H1 (cell line): Measurements from ENCODE around the gene WDFY1. TPM values are rescaled to one million over a fixed set of nuclear protein-coding genes. Genes with fewer than 3 reads are reported as not detected.

Experiments
- CTCF ChIA-PET: fragments of 300-600 bp; sonication (Branson Sonifier 250); formaldehyde crosslinking; loops from one replicate; lab custom pipeline; 2021; ENCODE audit not compliant: partially characterized antibody; lab: Charles Lee
- POLR2A ChIA-PET: fragments of 300-600 bp; sonication (Branson Sonifier 250); formaldehyde crosslinking; loops from one replicate; lab custom pipeline; 2021; ENCODE audit warnings: inconsistent platforms; ENCODE audit not compliant: partially characterized antibody; lab: Charles Lee
- DNase-seq, 2 experiments: peaks; one replicate each; pipeline versions ENCODE4 v3.0.0 to v3.0.0-alpha.2; 2010 to 2022; ENCODE audit warnings: low spot score in 2 of 2, low read depth in 1 of 2, mixed read lengths in 1 of 2
- FAIRE-seq: peaks from 2 replicates; lab custom pipeline; 2011; peaks lifted over from hg19 to GRCh38; lab: Jason Lieb, UNC
- H2AFZ ChIP-seq: 2 replicates; pipeline ENCODE4 v1.8.1; 2012; ENCODE audit warnings: low read length, inconsistent platforms
- H2AK5ac ChIP-seq: 2 replicates; pipeline ENCODE4 v1.6.1; 2013; ENCODE audit warnings: low read depth, low read length
- H2BK120ac ChIP-seq: replicated peaks from 2 replicates; pipeline ENCODE3; 2013; ENCODE audit warnings: low read depth, low read length, inconsistent platforms
- H2BK12ac ChIP-seq: 2 replicates; pipeline ENCODE4 v1.6.1; 2013; ENCODE audit warnings: low read depth, low read length
- H2BK15ac ChIP-seq: 2 replicates; pipeline ENCODE4 v1.6.1; 2013; ENCODE audit warnings: low read length
- H2BK20ac ChIP-seq: 2 replicates; pipeline ENCODE4 v1.6.1; 2013; ENCODE audit warnings: low read length
- H2BK5ac ChIP-seq: 2 replicates; pipeline ENCODE4 v1.6.1; 2013; ENCODE audit warnings: low read depth, low read length
- H3K14ac ChIP-seq: 2 replicates; pipeline ENCODE4 v1.6.1; 2013; ENCODE audit warnings: inconsistent platforms; ENCODE audit not compliant: insufficient read length
- H3K18ac ChIP-seq: 2 replicates; pipeline ENCODE4 v1.6.1; 2013; ENCODE audit warnings: low read length; ENCODE audit errors: extremely low read depth
- H3K23ac ChIP-seq: 2 replicates; pipeline ENCODE4 v1.6.1; 2013; ENCODE audit warnings: inconsistent platforms; ENCODE audit not compliant: insufficient read length
- H3K23me2 ChIP-seq: 2 replicates; pipeline ENCODE4 v1.6.1; 2013; ENCODE audit warnings: low read depth, low read length
- H3K27ac ChIP-seq: 2 replicates; pipeline ENCODE4 v1.6.1; 2011; ENCODE audit warnings: low read depth, low read length, inconsistent platforms
- H3K27me3 ChIP-seq, 4 experiments: replicated peaks in 1 of 4; 1 replicate in 1 of 4; 2 replicates in 3 of 4; pipeline versions ENCODE4 v1.6.1 to v1.8.1; 2011 to 2013; ENCODE audit warnings: low read length in 3 of 4, mild to moderate bottlenecking in 3 of 4, inconsistent platforms in 2 of 4, mixed read lengths in 2 of 4, moderate library complexity in 1 of 4; ENCODE audit not compliant: control insufficient read depth in 3 of 4, insufficient read depth in 3 of 4; ENCODE audit errors: extremely low read depth in 1 of 4
- H3K36me3 ChIP-seq, 4 experiments: 2 replicates each; pipeline versions ENCODE4 v1.6.1 to v1.8.1; 2011 to 2013; ENCODE audit warnings: mild to moderate bottlenecking in 4 of 4, low read length in 3 of 4, moderate library complexity in 2 of 4, control low read depth in 1 of 4, inconsistent platforms in 1 of 4; ENCODE audit not compliant: insufficient read depth in 4 of 4, control insufficient read depth in 2 of 4
- H3K4ac ChIP-seq: replicated peaks from 2 replicates; pipeline ENCODE3; 2013; ENCODE audit warnings: low read length, low read depth, mixed read lengths, inconsistent platforms; ENCODE audit not compliant: insufficient read length
- H3K4me1 ChIP-seq, 4 experiments: replicated peaks in 1 of 4; 1 replicate in 1 of 4; 2 replicates in 3 of 4; pipeline versions ENCODE4 v1.6.1 to v1.8.1; 2011 to 2013; ENCODE audit warnings: low read length in 3 of 4, inconsistent platforms in 2 of 4, mixed read lengths in 1 of 4; ENCODE audit not compliant: insufficient read depth in 4 of 4, control insufficient read depth in 3 of 4
- H3K4me2 ChIP-seq, 2 experiments: 2 replicates each; pipeline versions ENCODE4 v1.6.1 to v1.8.1; 2011 to 2013; ENCODE audit warnings: low read depth in 2 of 2, low read length in 2 of 2, control low read depth in 1 of 2, inconsistent platforms in 1 of 2, mild to moderate bottlenecking in 1 of 2; ENCODE audit not compliant: insufficient read depth in 1 of 2
- H3K4me3 ChIP-seq, 4 experiments: fragments of 200-600, 300-600 bp in 1 of 4; sonication (generic), shearing (Covaris generic), sonication (Bioruptor Twin) in 1 of 4; 2 replicates each; pipeline versions ENCODE4 v1.5.1 to v1.8.1; 2011 to 2016; ENCODE audit warnings: low read length in 4 of 4, low read depth in 3 of 4, control low read depth in 2 of 4, inconsistent platforms in 2 of 4, mild to moderate bottlenecking in 2 of 4, mixed read lengths in 1 of 4, moderate library complexity in 1 of 4; ENCODE audit not compliant: insufficient read depth in 2 of 4; ENCODE audit errors: extremely low read depth in 1 of 4
- H3K56ac ChIP-seq: replicated peaks from 2 replicates; pipeline ENCODE3; 2013; ENCODE audit warnings: low read depth, mild to moderate bottlenecking, mixed read lengths, low read length, inconsistent platforms; ENCODE audit not compliant: insufficient read length
- H3K79me1 ChIP-seq: 2 replicates; pipeline ENCODE4 v1.6.1; 2013; ENCODE audit warnings: low read depth, low read length, control low read depth
- H3K79me2 ChIP-seq, 2 experiments: 2 replicates each; pipeline versions ENCODE4 v1.6.1 to v1.8.1; 2012 to 2013; ENCODE audit warnings: low read length in 2 of 2, mild to moderate bottlenecking in 2 of 2, inconsistent platforms in 1 of 2; ENCODE audit not compliant: insufficient read depth in 2 of 2, control insufficient read depth in 1 of 2
- H3K9ac ChIP-seq, 4 experiments: replicated peaks in 1 of 4; 1 replicate in 1 of 4; 2 replicates in 3 of 4; pipeline versions ENCODE4 v1.6.1 to v1.8.1; 2011 to 2013; ENCODE audit warnings: low read depth in 3 of 4, low read length in 3 of 4, control low read depth in 2 of 4, mild to moderate bottlenecking in 2 of 4, moderate library complexity in 2 of 4, inconsistent platforms in 1 of 4; ENCODE audit errors: extremely low read depth in 1 of 4
- H3K9me3 ChIP-seq, 2 experiments: 2 replicates each; pipeline versions ENCODE4 v1.6.1 to v1.8.1; 2012 to 2013; ENCODE audit warnings: mild to moderate bottlenecking in 2 of 2, moderate library complexity in 2 of 2, control low read depth in 1 of 2, inconsistent platforms in 1 of 2, low read depth in 1 of 2, low read length in 1 of 2, mixed read lengths in 1 of 2; ENCODE audit not compliant: insufficient read depth in 2 of 2
- H4K20me1 ChIP-seq, 2 experiments: replicated peaks in 1 of 2; 2 replicates each; pipeline versions ENCODE3 to v1.8.1; 2011 to 2013; ENCODE audit warnings: inconsistent platforms in 2 of 2, low read length in 2 of 2, mild to moderate bottlenecking in 1 of 2; ENCODE audit not compliant: insufficient read depth in 2 of 2, control insufficient read depth in 1 of 2
- H4K5ac ChIP-seq: 2 replicates; pipeline ENCODE4 v1.6.1; 2013; ENCODE audit warnings: low read length, low read depth, mixed read lengths, inconsistent platforms; ENCODE audit not compliant: insufficient read length
- H4K8ac ChIP-seq: 2 replicates; pipeline ENCODE4 v1.8.0; 2013; ENCODE audit warnings: mild to moderate bottlenecking, moderate library complexity, low read length, inconsistent platforms; ENCODE audit not compliant: insufficient read depth; ENCODE audit errors: extremely low read depth
- H4K91ac ChIP-seq: replicated peaks from 2 replicates; pipeline ENCODE3; 2013; ENCODE audit warnings: low read length, mixed read lengths, inconsistent platforms; ENCODE audit not compliant: insufficient read length
- KDM1A ChIP-seq: fragments of 200-600, 300-600 bp; sonication (generic); IDR thresholded peaks from 2 replicates; pipeline ENCODE4 v1.7.1; 2016; ENCODE audit warnings: mild to moderate bottlenecking, low read length, borderline replicate concordance
- RAD21 ChIP-seq, 2 experiments: IDR thresholded peaks in 1 of 2; conservative IDR thresholded peaks in 1 of 2; 2 replicates each; pipeline ENCODE4 v1.6.1; 2011; ENCODE audit warnings: low read depth in 2 of 2, low read length in 2 of 2, improper control_type of control experiment in 1 of 2, inconsistent platforms in 1 of 2, mild to moderate bottlenecking in 1 of 2, moderate library complexity in 1 of 2
- WGBS, 2 experiments: shearing (Covaris generic) in 1 of 2; methylation state at CpG; one replicate each; pipeline versions ENCODE4 v1.1.6 to v1.1.7; 2013 to 2015; ENCODE audit warnings: low lambda C conversion rate in 2 of 2, mixed read lengths in 2 of 2, inconsistent platforms in 1 of 2, low coverage in 1 of 2, missing lambda C conversion rate in 1 of 2; ENCODE audit not compliant: insufficient replicate concordance in 2 of 2, insufficient coverage in 1 of 2, insufficient read length in 1 of 2; ENCODE audit errors: extremely low coverage in 1 of 2, missing lambda C conversion rate in 1 of 2; 5-methylcytosine and 5-hydroxymethylcytosine counted together
- polyA plus RNA-seq, 7 experiments: library from polyadenylated mRNA; depleted of rRNA in 3 of 7; stranded (reverse) in 5 of 7; unstranded in 2 of 7; fragments of >200 nt in 5 of 7; fragments of 200-250 nt in 2 of 7; gene quantifications; 1 replicate in 5 of 7; 2 replicates in 1 of 7; 4 replicates in 1 of 7; pipeline versions ENCODE4 v1.2.1 to v1.2.3, GENCODE V29; 2011 to 2013; ENCODE audit warnings: missing spikeins in 2 of 7, mixed read lengths in 2 of 7
- total RNA-seq: library from RNA; stranded (reverse); fragmentation: NEBNext Ultra II Directional; extraction: Animal tissue kit (Norgen Biotek cat#: 25700); gene quantifications from 2 replicates; pipeline ENCODE4 v1.2.1, GENCODE V29; 2021
- TF ChIP-seq, protein P1 (sequence below), 3 experiments: IDR thresholded peaks; 1 replicate in 2 of 3; 2 replicates in 1 of 3; pipeline versions ENCODE4 v1.5.1 to v1.6.1; 2011; ENCODE audit warnings: low read length in 3 of 3, mild to moderate bottlenecking in 3 of 3, inconsistent platforms in 2 of 3, low read depth in 1 of 3, moderate library complexity in 1 of 3; ENCODE audit not compliant: insufficient read depth in 1 of 3; ENCODE audit errors: control extremely low read depth in 1 of 3

Gene WDFY1
- total and polyA plus RNA-seq, 2 of the 8 experiments (the other 6 are each of a cell fraction or from before 2014, with no cell fraction given): 68.4 to 94.7 TPM

DNA sequence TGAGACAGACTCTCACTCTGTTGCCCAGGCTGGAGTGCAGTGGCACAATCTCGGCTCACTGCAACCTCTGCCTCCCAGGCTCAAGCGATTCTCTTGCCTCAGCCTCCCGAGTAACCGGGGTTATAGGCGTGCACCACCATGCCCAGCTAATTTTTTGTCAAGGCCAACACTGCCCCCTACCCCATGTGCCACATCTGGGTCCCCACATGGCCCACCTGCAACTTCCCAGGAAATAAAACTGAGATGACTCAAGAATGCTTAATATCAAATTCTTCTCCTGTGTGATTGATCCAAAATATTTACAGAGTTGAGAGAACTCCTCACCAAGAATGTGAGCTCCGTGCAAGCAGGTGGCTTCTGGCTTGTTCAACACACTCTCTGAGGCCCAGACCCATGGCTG is 116.8 kb downstream of the WDFY1 start:
- H3K79me1 ChIP-seq: peaks cover 2% of the 10 kb centered on the region; the same call in 1 of the 2 replicates

More for the DNA sequence above, 116.8 kb downstream of the WDFY1 start:
- peaks cover 0 to 1% of the 10 kb centered on the region in 2 experiments for H4K20me1 ChIP-seq
- 94% methylated on average over 6 of the region's 6 CpGs; no CpG with 5 or more reads in 1 of the 2 experiments for WGBS, 2 experiments
- H4K91ac ChIP-seq: no peak overlapping the region
- FAIRE-seq (no peak), DNase-seq (no peak)
- no peaks in the 10 kb centered on the region for H3K27me3 ChIP-seq
- H3K4ac ChIP-seq: no peak overlapping the region
- H3K4me3 ChIP-seq: no peak overlapping the region
- H3K9me3 ChIP-seq: no peaks in the 10 kb centered on the region
- H3K56ac ChIP-seq: no peak overlapping the region
- H3K23ac ChIP-seq: no peak overlapping the region
- H3K23me2 ChIP-seq: no peaks in the 10 kb centered on the region
- no peak overlapping the region for H2BK120ac ChIP-seq
- no peak overlapping the region for H2AK5ac ChIP-seq
- peaks cover 0 to 28% of the 10 kb centered on the region in 2 experiments; a peak in 2 of 4 replicates for H3K79me2 ChIP-seq
- CTCF ChIA-PET: interaction anchor here (0.6 to 2.4 kb wide), 8 partner anchors 9 to 1128 kb away, joined by 3 to 10 read pairs (median 4); partner anchors contain the start of gene AP1S3
- peaks cover 4 to 8% (median 6%) of the 10 kb centered on the region in 4 experiments; a peak in 5 of 7 replicates for H3K4me1 ChIP-seq
- TF ChIP-seq, protein P1, sequence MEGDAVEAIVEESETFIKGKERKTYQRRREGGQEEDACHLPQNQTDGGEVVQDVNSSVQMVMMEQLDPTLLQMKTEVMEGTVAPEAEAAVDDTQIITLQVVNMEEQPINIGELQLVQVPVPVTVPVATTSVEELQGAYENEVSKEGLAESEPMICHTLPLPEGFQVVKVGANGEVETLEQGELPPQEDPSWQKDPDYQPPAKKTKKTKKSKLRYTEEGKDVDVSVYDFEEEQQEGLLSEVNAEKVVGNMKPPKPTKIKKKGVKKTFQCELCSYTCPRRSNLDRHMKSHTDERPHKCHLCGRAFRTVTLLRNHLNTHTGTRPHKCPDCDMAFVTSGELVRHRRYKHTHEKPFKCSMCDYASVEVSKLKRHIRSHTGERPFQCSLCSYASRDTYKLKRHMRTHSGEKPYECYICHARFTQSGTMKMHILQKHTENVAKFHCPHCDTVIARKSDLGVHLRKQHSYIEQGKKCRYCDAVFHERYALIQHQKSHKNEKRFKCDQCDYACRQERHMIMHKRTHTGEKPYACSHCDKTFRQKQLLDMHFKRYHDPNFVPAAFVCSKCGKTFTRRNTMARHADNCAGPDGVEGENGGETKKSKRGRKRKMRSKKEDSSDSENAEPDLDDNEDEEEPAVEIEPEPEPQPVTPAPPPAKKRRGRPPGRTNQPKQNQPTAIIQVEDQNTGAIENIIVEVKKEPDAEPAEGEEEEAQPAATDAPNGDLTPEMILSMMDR (IDR thresholded peaks at IDR 0.05; ENCODE audit: control extremely low read depth in 1 of 3, insufficient read depth in 1 of 3, low read depth in 1 of 3, low read length in 3 of 3): peak in 1 of 3 experiments; percentile 9; a peak in 1 of 4 replicates
- TF ChIP-seq KDM1A (no peak), RAD21 (IDR thresholded peaks at IDR 0.05 in 1 of 2, conservative IDR thresholded peaks at IDR 0.05 in 1 of 2; ENCODE audit: low read depth in 2 of 2, low read length in 2 of 2) (peak in 1 of 2 experiments; percentile 37; a peak in 3 of 4 replicates)
- TF ChIP-seq, all 59 proteins: peak for 2
- no peak overlapping the region; the same call in 1 of the 2 replicates for H3K18ac ChIP-seq
- H3K9ac ChIP-seq: no peak overlapping the region
- no peak overlapping the region for H4K8ac ChIP-seq
- H2AFZ ChIP-seq: no peak overlapping the region
- no peak overlapping the region for H3K4me2 ChIP-seq
- no peak overlapping the region for H2BK12ac ChIP-seq
- no peak overlapping the region for H2BK15ac ChIP-seq
- H3K36me3 ChIP-seq: no peaks in the 10 kb centered on the region
- H3K14ac ChIP-seq: no peak overlapping the region
- no peak overlapping the region for H4K5ac ChIP-seq
- no peak overlapping the region for H3K27ac ChIP-seq
- no peak overlapping the region for H2BK5ac ChIP-seq
- POLR2A ChIA-PET: no interaction called here
- no peak overlapping the region for H2BK20ac ChIP-seq
